NCI-H1092 treated with DMSO at 0.1 percent for 48 hours (cell line): Measurements from ENCODE around the gene SERPINE2.
A peak's percentile ranks its signal among the peaks of the same experiment; 100 is the strongest.

ENCODE experiments used
- DNase-seq: peaks from one replicate; lab custom pipeline; 2025; lab: John Stamatoyannopoulos, UW

Gene SERPINE2

DNA sequence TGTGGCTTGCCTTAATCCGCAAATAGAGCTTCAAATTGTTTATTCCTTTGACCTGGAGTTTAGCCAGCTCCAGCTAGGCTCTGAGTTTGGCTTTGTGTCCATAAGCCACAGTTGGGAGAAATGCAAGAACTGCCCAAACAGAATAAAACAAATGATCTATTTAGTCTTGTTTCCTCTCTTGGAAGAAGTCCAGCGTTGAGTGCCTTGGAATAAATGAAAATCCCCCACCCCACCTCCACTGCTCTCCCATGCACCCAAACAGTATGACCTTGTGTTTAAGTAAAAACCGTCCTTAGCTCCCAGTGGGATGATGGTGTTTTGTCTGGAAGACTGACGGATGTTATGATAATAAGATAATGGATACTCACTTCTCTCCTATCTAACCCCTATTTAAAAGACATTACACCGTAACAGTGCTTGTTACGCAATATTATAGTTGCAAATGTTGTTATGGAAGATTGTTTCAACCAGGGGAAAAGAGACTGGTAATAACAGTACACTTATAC is 3.2 kb upstream of the SERPINE2 start:
- peak; percentile 27 for DNase-seq

DNA sequence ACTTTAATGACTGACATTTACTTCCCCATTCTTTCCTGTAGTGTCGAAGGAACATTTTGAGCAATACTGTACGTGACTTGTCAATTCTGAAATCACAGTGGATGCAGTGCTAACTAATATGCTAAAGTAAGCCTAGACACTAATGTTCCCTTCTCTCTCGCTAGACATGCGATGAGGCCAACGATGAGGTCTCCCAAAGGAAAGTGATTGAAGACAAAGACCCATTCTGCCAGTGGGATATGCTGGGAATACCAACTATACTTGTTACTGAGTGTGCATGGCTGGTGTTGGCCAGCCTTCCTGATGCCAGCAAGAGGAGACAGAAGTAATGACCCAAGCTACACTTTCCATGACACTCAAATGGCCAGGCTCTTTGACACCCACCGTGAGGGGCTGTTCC is 2.5 kb upstream of the SERPINE2 start:
- no peak for DNase-seq

DNA sequence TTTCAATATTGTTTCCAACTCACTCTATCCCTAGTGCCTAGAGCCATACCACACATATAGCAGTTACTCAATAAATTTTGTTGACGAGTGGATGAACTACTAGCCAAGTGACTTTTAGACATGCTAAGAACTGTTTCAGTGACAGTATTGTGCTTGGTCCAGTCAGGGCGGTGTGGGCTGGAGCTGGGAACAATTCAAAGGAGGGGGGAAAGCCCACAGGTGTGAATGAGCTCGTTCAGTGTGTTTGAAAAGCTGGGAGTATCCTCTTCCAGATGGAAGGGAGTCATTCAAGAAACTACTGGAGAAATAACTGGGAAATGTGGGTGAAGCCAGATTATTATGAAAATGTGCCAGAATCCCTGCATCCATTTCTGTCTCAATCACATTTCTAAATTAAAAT is 1.7 kb upstream of the SERPINE2 start:
- DNase-seq: no peak

DNA sequence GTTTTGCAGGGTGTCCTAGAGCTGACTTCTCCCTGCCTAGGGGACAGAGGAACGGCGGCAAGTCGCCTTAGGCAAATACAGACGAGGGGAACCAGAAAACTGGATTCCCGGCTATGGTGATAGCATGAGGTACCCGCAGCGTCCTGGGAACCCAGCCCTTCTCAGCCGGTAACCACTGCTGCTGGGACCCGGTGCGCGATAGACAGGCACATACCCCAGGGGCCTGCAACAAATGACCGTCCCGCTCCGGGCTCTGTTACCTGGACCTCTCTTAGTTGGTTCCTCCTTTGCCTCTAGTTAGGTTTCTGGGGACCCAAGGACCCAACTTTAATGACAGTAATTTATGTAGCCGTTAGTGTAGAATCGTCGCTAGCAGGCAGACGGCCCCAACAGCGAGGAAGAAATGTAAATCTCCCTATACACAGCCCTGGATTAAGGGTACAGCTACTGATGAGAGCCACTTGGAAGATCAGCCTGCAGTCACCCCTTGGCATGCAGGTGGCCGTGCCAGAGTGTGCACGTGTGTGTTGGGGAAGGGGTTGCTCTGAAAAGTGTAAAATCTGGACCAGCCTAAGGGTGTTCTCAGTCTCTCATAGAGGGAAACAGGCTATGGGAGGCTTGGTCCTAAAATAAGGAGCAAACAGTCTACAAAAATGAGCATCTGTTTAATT is 819 bp upstream of the SERPINE2 start:
- no peak for DNase-seq

DNA sequence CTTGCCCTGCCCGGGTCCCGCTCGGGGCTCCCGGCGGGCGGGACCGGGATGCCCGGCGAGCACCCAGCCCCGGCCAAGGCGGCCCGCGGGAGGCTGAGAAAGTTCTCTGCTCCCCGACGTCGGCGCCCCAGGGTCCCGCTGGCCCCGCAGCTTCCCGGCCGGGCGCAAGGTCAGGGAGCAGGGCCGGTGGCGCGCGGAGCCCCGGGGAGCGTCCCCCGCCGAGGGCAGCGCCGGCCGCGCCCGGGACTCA is 331 bp downstream of the SERPINE2 start:
- no peak for DNase-seq

DNA sequence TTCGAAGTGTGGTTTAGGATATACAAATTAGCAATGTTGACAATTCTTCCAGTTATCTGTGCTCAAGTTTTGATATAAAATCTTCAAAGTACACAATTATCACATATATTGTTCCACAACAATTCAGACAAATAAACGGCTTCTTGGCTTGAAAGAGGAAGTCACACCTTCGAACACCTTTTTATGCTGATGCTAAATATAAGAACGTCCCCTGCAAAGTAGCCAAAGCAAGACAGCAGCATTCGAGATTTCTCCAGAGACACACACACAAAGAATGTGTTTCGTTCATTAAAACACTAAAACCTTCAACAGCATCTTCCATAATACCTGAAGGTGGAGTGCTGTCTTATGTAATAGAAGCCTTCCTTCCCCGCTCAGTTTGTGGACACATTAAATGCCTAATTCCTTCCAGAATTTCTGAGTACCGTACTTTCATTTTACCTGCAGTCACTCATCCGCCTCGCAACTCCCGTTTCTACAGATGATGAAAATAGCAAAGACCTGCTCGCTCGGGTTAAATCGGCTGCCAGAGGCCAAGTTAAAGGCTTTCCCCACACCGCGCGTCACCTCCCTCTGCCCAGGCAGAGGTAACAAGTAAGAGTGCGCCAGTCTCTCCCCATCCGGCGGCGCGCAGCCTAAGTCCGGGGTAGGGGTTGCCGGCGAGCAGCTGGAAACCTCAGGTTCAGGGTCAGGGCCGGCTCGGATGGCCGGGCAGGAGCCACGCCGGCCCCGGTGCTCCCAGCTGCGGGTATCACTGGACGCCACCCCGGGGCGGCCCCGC is 847 bp downstream of the SERPINE2 start:
- peak; percentile 7 for DNase-seq

DNA sequence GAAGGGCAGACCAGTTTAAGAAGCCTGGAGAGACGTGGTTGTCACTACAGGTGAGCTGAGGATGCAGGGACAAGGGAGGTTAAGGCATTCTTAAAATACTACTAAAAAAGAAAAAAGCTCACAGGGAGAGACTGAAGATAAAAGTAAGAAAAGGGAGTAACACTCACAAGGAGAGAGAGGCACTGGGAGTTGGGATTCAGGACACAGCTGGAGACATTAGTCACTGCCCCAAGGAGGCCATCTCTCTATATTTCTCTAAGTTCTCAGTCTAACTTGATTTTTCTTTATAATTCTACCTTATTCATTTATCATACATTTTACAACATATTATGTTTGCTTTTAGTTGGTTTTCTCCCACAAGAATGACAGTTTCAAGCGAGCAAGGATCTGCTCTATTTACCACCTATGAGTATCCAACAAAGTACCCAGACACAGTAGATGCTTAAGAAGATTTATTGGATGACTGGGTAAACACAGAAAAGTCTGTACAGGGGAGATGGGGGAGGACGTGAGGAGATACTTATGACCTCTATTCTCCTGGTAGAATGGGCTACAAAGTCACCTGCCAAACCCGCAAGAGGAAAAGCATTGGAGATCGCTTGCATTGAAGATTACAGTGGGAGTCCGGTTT is 2.2 kb downstream of the SERPINE2 start:
- no peak for DNase-seq

DNA sequence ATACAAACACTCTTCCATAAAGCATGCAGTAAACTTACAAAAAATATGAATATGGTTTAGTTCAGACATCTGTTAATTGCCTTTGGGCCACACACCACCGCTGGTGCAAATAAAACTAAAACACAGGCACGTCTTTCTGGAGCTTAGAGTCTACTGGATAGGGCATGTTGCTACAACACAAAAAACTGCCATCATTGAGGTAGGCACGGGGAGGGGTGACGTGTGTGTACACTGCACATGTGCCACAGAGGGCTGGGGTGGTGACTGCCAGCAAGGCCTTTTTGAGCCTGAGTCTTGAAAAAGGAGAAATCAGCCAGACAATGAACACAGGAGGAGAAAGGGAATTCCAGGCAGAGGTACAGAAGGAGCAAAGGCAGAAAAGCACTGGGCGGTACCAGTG is 5.1 kb downstream of the SERPINE2 start:
- no peak for DNase-seq

DNA sequence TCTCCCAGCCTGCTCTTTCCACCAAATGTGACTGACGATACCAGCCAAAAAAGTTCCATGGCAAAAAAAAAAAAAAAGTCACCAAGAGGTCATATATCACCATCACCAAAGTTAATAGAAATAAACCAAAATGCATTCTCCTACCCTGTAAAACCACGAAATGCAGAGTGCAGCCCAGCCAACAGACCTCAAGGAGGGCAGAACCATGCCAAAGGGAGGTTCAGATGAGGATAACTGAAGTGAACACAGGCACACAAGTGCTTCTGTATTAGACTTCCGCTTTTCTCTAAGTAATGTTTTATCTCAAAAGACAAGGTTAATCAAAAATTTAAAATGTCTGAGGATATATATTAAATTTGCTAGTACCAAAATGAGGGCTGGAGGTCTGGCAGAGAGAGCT is 5.5 kb downstream of the SERPINE2 start:
- no peak for DNase-seq

DNA sequence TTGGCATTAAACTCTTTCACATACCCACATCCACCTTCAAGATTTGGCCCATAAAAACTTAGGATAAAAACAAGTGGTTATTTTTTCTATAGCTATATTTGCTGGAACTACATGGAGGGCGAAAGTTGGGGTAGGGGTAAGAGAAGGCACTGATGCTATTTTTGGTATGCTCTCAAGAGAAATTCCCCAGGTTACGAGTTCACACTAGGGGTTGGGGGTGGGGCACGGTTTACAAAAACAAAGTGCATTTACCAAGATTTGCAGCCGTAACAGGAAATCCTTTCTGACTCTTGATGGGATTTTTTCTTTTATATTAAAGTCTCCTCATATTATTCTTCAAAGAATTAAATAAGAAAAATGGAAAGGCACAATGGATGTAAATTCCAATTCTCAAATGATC is 6.8 kb downstream of the SERPINE2 start:
- no peak for DNase-seq

DNA sequence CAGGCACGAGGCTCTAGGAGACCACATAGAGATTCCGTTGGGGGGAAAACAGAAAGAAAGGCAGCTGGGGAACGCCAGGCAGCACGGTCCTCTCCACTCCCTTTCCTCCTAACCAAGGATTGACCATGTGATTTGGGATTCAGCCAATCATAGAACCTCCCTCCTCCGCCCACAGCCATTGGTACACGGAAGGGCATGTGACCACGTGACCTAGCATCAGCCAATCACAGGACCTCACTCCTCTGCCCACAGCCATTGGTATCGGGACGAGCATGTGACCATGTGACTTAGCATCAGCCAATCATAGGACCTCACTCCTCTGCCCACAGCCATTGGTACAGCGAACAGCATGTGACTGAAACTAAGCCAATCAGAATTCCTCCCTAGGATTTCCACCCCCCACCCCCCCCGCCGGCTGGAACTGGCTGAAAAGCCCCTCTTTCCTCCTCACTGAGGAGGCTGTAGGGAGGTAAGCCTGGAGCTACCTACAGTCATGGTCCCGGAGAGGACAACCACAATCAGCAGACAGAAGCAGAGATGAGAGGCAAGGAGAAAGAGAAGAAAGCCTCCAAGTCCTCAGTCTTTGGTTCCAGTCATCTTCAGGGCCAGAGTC is 7.6 kb downstream of the SERPINE2 start:
- DNase-seq: no peak

DNA sequence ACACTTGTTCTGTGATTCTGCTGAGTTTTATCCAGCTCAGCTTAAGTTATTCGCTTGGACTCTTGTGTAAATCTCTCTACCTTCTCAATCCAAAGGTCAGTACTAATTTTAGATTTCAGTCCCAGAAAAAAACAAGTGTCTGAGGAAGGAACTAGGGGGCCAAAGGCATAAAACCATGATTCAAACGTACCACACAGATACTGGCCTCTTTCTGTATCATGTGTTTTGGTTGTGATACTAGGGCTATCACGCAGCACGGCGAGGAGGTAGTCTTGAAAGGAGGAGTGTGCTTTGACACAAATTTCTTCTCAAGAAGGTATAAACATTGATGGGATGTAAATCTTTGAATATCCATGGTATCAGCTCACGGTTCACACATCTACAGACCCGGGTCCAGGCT is 8.3 kb downstream of the SERPINE2 start:
- DNase-seq: no peak

DNA sequence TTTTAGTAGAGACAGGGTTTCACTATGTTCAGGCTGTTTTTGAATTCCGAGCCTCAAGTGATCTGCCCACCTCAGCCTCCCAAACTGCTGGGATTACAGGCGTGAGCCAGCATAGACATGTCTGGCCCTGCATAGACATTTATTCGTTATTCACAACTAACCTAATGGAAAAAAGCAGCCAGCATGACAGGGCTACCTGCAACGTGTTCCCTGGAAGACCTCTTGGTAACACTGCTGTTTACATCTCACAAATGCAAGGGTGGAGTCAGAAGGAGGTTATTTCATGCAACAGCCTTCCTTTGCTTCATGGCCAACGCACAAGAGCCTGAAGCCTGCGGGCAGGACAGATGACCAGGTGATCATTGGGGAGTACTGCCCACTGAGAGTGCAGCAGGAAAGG is 9.2 kb downstream of the SERPINE2 start:
- DNase-seq: no peak

DNA sequence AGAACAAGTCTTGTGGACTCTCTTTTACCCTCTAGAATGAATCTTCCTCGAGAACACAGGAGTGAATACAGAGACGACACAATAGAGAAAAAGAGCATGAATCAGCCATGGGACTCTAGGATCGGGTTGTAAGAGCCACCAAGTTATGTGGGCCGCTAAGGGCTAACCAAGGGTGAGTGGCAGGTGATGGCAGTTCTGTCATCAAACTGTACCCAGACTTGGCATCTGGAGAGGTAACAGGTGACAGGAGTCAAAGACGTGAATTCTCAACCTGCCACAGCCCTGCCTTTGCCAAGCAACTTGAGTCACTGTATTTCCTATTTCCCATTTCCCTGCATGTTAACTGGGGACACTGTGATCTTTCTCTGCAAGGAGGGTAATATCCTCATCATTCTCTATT is 11.2 kb downstream of the SERPINE2 start:
- DNase-seq: no peak

DNA sequence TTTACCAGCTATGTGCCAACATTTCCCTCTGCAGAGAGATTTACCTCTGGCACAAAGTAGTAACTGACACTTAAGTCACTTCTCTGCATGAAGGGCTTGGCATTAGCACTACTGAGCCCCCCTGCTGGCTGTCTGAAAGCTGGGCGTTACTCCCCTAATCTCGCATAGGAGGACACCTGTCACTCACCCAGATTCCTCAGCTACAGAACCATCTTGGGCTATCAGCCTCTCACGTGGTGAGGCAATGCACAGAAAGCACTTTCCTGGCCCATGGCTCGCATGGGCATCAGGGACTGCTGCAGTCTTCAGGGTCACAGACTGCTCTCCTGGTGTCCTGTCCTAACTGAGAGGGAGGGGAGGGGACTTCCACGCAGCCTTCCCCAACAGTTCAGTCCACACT is 12.0 kb downstream of the SERPINE2 start:
- no peak for DNase-seq

DNA sequence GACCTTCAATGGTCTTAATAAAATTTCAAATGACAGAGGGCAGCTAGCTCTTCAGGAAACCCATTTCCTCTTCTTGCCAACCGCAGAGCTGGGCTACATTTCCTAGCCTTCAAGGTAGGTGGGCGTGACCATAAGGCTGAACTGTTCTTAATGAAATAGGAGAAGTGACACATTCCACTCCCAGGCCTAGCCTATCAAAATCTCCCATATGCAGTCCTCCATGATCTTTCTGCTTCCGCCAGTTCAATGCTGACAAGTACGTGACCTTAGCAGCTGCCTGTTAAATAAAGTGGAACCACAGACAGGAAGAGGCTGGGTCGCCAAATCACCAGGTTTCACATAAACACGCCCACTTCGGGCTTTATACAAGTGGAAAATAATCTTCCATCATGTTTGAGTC is 13.2 kb downstream of the SERPINE2 start:
- DNase-seq: no peak

DNA sequence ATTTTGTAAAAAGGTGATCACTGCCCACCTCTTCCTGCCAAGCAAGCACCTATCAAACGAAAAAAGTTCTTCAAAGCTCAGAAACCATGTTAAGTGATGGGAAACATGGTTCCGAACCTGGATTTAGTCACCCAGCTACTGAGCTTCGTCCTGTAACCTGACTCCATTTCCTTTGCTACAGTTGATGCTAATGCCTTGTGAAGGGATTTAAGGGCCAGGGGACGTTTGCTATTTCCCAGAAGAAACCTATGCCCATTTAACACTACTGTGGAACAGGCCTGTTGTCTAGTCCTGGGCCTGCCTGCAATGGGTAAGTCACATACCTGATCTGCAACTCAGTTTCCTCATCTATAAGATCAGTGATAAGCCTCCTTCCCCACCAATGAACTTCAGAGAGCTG is 14.8 kb downstream of the SERPINE2 start:
- DNase-seq: no peak

DNA sequence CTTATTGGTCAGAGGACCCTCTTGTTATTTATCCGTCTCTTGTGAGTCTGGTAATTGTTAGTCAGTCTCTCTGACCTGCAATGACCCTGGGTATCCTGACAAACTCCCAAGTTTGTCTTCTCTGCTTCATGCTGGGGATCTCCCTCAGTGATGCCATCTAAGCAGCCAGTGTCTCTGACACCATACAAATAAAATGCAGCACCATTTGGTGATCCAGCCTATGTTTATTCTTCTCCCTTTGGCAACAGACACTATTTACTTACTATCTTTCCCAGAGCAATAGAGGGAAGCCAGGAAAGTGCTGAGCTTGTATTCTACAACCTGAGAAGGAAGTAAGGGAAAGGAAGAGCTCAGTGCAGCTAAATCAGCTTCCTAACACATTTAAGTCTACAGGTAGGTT is 15.9 kb downstream of the SERPINE2 start:
- DNase-seq: no peak

DNA sequence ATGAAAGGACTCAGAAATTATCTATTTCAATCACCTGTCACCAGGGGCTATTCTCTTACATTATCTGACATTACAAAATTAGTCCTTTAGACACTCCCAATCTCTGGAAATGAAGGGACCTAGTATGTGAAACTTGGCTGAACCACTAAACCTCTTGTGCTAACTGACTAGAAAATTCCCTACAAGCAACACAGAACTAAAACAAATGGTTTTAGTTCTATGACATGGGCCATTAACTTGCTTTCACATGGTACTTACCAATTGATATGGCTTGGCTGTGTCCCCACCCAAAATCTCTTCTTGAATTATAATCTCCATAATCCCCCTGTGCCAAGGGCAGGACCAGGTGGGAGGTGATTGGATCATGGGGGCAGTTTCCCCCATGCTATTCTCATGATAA is 16.6 kb downstream of the SERPINE2 start:
- peak; percentile 4 for DNase-seq

DNA sequence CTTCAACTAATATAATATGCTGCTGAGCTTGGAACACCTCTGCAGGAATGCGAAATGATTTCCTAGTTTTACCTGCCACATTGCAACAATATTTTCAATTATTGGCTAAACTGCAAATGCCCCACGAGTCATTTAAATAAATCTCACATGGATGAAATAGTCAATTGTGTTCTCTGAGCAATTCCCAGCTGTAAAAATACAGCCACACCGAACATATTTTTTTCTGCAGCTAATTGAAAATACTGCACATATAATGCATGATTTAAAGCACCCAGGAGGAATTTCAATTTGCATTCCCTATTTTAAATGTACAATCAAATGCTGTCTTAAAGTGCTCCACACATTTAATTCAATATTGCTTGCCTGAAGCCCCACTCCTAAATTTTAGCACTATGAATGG is 18.6 kb downstream of the SERPINE2 start:
- no peak for DNase-seq

DNA sequence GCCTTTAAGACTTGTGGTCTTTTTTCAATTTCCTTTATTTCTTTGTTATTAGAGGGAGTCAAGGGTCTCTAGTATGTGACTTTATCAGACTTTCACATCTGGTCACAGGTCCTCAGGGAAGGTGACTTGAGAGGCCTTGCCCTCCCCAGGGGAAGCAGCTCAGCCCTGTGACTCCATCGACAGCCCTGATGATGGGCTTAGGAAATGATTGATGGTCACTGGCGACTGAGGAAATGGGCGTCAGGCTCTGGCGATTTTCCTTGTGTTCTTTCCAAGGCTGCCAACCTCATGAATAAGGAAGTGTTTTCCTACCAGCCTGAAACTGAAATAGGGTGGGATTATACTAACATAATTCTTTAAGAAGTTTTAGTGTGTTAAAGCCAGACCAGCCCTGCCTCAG is 21.1 kb downstream of the SERPINE2 start:
- DNase-seq: no peak

DNA sequence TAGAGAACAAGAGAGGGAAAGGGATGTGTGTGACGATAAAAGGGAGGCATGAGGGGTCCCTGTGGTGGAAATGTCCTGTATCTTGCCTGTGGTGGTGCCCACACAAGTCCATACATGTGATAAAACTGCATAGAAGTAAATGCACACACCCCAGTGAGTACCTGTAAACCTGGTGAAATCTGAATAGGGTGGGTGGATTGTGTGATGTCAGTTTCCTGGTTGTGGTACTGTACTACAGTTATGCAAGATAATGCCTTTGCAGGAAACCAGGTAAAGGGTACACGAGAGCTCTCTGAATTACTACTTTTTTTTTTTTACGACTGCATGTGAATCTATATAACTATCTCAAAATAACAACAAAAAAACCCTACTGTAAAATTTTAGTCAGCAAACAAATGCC is 22.1 kb downstream of the SERPINE2 start:
- DNase-seq: no peak

DNA sequence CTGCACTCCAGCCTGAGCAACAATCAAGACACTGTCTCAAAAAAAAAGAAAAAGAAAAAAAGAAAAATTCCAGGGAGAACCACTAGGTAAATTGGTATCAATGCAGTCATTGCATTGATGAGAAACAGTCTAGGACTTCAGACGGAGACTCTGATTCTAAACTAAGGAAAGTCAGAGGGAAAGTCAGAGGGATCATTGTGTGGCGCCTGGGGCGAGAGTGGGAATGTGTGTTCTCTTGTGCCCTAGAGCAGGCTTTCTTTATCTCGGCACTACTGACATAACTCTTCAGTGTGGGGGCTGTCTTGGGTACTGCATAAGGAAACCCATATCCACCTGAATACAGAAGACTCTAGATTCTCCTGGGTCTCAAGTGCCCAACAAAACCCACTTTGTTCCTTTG is 24.8 kb downstream of the SERPINE2 start:
- no peak for DNase-seq
